Measurements from ENCODE around the gene NRG3. TPM values are rescaled to one million over a fixed set of nuclear protein-coding genes. Genes with fewer than 3 reads are reported as not detected.

NRG3 gene
- total and polyA plus RNA-seq, 12 donors: 0.46 to 3.8 (median 1.3) TPM

DNA sequence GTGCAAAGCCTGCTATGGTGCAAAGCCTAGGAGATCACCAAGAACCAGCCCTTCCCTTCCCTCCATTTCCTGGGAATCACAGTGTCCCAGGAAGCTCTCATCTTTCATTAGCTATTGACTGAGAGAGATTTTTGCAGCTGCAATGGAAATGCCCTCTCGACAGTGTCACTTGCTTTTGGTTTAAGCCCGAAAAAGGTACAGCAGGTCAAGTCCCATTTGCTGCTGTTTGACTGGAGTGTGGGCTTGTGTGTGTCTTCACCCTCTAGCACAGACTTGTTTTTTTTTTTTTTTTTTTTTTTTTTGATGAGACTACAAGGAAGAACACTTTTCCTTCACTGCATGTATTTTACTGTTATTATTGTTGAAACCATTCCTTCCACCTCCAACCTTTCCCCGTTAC, 36.3 kb downstream of the NRG3 start:
- Histone ChIP-seq H3K36me3 (replicated peaks in 1 of 2) (no peaks in the 10 kb centered on the region), H3K27me3 (no peaks in the 10 kb centered on the region), H3K4me3 (no peak overlapping the region), H3K27ac (no peak overlapping the region), H3K9me3 (replicated peaks in 1 of 3) (no peaks in the 10 kb centered on the region), H3K4me1 (replicated peaks in 1 of 2) (no peaks in the 10 kb centered on the region)
- 80 to 88% (median 83%) methylated on average over 3 of the region's 3 CpGs for WGBS, 4 donors
- DNase-seq: no peak
- intact Hi-C loops (cut with DNase I): no loop called here
- TF ChIP-seq POLR2A (IDR thresholded peaks at IDR 0.05): no peak
- TF ChIP-seq, protein P1, sequence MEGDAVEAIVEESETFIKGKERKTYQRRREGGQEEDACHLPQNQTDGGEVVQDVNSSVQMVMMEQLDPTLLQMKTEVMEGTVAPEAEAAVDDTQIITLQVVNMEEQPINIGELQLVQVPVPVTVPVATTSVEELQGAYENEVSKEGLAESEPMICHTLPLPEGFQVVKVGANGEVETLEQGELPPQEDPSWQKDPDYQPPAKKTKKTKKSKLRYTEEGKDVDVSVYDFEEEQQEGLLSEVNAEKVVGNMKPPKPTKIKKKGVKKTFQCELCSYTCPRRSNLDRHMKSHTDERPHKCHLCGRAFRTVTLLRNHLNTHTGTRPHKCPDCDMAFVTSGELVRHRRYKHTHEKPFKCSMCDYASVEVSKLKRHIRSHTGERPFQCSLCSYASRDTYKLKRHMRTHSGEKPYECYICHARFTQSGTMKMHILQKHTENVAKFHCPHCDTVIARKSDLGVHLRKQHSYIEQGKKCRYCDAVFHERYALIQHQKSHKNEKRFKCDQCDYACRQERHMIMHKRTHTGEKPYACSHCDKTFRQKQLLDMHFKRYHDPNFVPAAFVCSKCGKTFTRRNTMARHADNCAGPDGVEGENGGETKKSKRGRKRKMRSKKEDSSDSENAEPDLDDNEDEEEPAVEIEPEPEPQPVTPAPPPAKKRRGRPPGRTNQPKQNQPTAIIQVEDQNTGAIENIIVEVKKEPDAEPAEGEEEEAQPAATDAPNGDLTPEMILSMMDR (IDR thresholded peaks at IDR 0.05): no peak

DNA sequence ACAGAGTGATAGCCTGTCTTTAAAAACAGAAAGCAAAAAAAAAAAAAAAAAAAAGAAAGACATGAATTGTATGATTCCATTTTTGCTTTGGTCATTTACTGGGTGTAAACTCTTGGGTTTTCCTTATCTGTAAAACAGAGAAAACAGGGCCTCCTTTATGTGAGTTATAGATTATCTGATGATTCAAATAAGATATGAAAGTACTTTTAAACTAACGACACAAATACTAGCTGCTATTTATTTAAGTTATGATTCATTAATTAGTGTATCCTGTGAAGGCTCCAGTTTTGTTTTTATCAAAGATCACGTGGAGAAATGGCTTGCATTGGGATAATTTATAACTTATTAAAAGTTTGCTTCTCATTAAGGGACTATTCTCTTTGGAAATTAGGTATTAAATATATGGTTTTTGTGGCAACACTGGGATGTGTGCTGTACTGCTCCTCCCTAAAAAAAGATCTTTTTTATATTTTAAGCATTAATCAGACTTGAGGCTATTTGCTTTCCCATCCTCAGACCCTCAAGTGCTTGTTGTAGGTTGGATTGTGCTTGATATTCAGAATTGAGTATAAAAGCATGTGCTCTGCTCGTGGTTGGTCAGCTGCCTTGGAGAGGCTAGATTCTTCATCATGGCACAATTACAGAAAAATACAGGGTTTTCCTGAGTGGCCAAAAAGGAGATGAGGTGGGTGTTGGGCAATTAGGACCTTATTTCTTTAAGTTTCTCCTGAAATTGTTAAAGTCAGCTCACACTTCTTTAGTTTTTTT, 39.9 kb downstream of the NRG3 start:
- Histone ChIP-seq H3K4me3 (no peak overlapping the region), H3K27me3 (no peaks in the 10 kb centered on the region), H3K27ac (no peak overlapping the region), H3K4me1 (replicated peaks in 1 of 2) (no peaks in the 10 kb centered on the region), H3K36me3 (replicated peaks in 1 of 2) (no peaks in the 10 kb centered on the region), H3K9me3 (replicated peaks in 1 of 3) (no peaks in the 10 kb centered on the region)
- WGBS, 4 donors: 46 to 52% (median 50%) methylated on average over 3 of the region's 3 CpGs
- TF ChIP-seq POLR2A (IDR thresholded peaks at IDR 0.05): no peak
- TF ChIP-seq, protein P1 (IDR thresholded peaks at IDR 0.05): no peak
- no peak for DNase-seq
- intact Hi-C loops (cut with DNase I): no loop called here

DNA sequence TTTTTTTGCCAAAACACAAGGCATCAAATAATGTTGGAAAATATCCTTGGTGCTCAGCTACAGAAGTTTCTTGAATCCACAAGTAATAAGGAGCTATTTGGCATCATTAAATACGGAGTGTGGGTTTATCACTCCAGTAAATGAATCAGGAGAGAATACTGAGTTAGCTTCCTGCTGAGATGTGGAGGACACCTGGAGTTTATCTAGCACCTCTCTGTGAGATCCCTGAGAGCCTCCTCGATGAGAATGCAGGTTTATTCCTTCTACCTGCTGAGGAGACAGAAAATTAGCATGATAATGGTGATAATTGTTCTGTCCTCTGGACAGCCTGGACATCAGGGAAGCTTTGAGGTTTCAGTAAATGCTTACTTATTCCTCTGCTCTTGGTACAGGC, 40.5 kb downstream of the NRG3 start:
- Histone ChIP-seq H3K36me3 (replicated peaks in 1 of 2) (no peaks in the 10 kb centered on the region), H3K4me1 (replicated peaks in 1 of 2) (no peaks in the 10 kb centered on the region), H3K27ac (no peak overlapping the region), H3K4me3 (no peak overlapping the region), H3K27me3 (no peaks in the 10 kb centered on the region), H3K9me3 (replicated peaks in 1 of 3) (no peaks in the 10 kb centered on the region)
- DNase-seq: no peak
- 20 to 42% (median 38%) methylated on average over 2 of the region's 2 CpGs for WGBS, 4 donors
- no peak for TF ChIP-seq POLR2A (IDR thresholded peaks at IDR 0.05)
- TF ChIP-seq, protein P1 (IDR thresholded peaks at IDR 0.05): no peak
- intact Hi-C loops (cut with DNase I): no loop called here

DNA sequence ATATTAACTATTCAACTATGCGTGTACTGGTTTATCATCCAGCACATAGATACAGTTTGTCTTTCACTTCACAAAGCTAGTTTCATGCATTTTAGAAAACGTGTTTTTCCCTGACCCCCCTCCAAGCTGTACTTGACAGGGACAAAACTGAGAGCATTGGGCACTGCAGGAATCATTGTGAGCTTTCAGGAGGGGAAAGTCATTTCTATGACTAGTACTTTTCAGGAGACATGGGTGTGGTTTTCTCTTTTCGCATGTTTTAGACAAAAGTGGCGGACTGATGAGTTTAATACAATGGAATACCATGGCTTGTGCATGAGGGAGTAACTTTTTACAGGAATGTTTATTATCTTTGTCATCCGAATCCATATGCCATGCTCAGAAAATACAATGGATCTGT, 42.7 kb downstream of the NRG3 start:
- Histone ChIP-seq H3K27ac (no peak overlapping the region), H3K4me3 (no peak overlapping the region), H3K4me1 (replicated peaks in 1 of 2) (no peaks in the 10 kb centered on the region), H3K27me3 (no peaks in the 10 kb centered on the region), H3K36me3 (replicated peaks in 1 of 2) (no peaks in the 10 kb centered on the region), H3K9me3 (replicated peaks in 1 of 3) (no peaks in the 10 kb centered on the region)
- no peak for DNase-seq
- no peak for TF ChIP-seq POLR2A (IDR thresholded peaks at IDR 0.05)
- TF ChIP-seq, protein P1 (IDR thresholded peaks at IDR 0.05): no peak
- 74 to 77% (median 76%) methylated on average over 5 of the region's 5 CpGs for WGBS, 4 donors
- intact Hi-C loops (cut with DNase I): no loop called here
